AG04449 (cell line): ENCODE measurements around the gene ZNF597.

Experiments used
- CTCF ChIA-PET: fragments of 350-600 bp; formaldehyde crosslinking; extraction: SDS; loops from one replicate; lab custom pipeline; 2021; ENCODE audit warnings: antibody characterized with exemption; lab: Yijun Ruan, JAX
- POLR2A ChIA-PET: fragments of 400-600, 350-600 bp; formaldehyde crosslinking; extraction: SDS; loops from one replicate; lab custom pipeline; 2020; ENCODE audit warnings: antibody characterized with exemption, inconsistent platforms; lab: Yijun Ruan, JAX
- DNase-seq: peaks from one replicate; pipeline ENCODE4 v3.0.0-alpha.2; 2010; ENCODE audit warnings: low read depth, low spot score
- H3K4me3 ChIP-seq: 2 replicates; pipeline ENCODE4 v1.5.1; 2011; ENCODE audit warnings: low read depth, mild to moderate bottlenecking, control low read depth, low read length
- TF ChIP-seq, protein P1 (sequence below): IDR thresholded peaks from one replicate; pipeline ENCODE4 v1.5.1; 2011; ENCODE audit warnings: mild to moderate bottlenecking, moderate library complexity, low read length, control low read depth, inconsistent platforms; ENCODE audit not compliant: insufficient read depth; ENCODE audit errors: missing control alignments

ZNF597 gene

DNA sequence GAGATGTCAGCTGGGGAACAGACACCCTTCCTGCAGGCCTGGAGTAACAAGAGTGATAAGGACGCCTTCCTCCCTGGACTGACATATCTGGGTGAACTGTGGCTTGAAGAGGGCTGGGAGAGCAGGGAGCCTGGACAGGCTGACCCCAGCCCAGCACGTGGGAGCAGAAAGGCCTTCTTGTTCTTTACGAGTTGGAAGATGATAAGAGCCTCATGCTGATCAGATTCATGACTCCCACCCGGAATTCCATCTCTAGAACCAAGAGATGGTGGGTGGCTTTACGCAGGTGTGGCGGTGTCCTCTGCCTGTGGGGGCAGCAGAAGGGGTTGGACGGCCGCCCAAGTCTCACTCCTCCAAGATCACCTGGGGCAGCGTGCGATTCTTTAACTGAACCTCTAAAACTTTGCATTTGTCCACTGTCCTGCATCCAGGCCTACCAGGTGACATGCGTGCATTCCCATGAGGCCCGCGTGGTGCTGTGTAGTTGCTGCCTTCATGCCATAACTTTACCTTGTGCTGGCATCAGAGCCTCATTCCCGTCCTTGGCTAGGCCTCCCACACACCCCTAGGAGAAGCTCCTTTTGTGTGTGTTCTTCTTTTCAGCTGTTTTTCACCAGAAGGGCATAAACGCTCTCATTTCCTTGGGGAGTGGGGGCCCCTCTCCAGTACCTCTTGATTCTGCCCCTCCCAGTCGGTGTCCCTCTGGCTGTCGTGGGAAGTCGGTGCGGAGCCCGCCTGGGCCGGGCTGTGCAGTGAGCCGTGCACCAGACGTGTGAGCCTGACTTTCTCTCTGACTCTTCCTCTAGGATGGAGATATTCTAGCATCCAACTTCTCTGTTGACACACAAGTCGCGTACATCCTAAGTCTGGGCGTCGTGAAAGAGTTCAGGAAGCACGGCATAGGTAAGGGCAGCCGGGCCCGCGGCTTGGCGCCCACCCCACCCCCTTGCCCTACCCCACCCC is 38.7 kb upstream of the ZNF597 start:
- ChIA-PET POLR2A (no interaction called here), CTCF (no interaction called here)
- TF ChIP-seq, protein P1, sequence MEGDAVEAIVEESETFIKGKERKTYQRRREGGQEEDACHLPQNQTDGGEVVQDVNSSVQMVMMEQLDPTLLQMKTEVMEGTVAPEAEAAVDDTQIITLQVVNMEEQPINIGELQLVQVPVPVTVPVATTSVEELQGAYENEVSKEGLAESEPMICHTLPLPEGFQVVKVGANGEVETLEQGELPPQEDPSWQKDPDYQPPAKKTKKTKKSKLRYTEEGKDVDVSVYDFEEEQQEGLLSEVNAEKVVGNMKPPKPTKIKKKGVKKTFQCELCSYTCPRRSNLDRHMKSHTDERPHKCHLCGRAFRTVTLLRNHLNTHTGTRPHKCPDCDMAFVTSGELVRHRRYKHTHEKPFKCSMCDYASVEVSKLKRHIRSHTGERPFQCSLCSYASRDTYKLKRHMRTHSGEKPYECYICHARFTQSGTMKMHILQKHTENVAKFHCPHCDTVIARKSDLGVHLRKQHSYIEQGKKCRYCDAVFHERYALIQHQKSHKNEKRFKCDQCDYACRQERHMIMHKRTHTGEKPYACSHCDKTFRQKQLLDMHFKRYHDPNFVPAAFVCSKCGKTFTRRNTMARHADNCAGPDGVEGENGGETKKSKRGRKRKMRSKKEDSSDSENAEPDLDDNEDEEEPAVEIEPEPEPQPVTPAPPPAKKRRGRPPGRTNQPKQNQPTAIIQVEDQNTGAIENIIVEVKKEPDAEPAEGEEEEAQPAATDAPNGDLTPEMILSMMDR: no peak
- H3K4me3 ChIP-seq: no peak overlapping the region
- no peak for DNase-seq

DNA sequence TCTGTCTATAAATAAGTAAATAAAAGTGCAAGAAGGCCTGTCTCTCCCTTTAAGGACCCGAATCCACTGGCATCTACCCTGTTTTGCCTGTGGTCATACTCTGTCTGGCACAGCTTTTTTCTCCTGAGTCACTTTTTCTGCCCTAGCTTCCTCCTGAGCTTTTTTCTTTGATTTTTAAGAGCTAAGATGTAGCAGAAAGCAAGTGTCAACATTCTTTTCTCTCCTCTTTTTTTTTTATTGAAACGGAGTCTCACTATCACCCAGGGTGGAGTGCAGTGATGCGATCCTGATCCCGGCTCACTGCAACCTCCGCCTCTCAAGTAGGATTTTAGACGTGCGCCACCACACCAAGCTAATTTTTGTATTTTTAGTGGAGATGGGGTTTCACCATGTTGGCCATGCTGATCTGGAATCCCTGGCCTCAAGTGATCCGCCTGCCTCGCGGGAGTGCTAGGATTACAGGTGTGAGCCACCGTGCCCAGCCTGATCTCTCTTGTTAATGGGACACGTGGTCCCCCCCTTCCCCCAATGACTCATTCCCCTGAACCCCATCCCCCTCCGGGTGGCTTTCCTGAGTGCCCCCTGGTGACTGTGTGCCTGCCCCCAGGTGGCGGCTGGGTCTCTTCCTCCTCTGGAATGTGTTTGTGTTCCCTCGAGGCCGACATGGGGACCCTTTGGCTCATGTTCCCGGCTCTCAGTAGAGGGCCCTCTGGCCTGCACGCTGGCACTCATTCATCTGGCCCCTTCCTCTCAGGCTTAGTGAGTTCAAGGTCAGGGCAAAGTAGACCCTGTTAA is 37.8 kb upstream of the ZNF597 start:
- POLR2A ChIA-PET: interaction anchor here (0.6 kb wide), 1 partner anchor 31 kb away, joined by 4 read pairs; no protein-coding TSS in a partner anchor
- CTCF ChIA-PET: interaction anchor here (1.1 kb wide), 1 partner anchor 9 kb away, joined by 3 read pairs; no protein-coding TSS in a partner anchor

DNA sequence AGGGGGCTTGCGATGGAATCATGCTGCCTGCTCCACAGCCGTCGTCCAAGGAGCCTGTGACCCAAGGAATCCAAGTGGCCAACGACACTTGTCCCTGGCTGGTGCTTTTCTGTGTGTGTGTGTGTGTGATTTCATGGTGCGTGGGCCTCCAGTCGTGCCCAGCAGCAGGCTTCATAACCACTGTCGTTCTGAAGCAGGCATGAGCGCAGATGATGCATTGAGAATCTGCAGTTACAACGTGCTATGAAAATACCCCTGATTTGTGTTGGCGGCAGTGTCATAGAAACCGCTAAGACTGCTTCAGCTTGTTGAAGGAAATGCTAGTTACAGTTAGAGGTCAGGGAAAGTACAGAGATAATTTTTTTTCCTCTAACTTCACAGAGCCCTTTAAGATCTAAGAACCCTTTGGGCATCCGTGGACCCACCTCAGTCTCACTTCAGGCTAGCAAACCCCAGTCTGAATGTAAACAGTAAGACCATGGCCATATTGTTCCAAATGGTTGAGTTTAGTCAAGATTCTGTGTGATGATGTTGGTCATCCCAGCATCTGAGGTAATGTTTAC is 36.4 kb upstream of the ZNF597 start:
- no peak for DNase-seq
- ChIA-PET POLR2A (no interaction called here), CTCF (no interaction called here)

More for the DNA sequence above, 37.8 kb upstream of the ZNF597 start:
- TF ChIP-seq, protein P1: no peak
- H3K4me3 ChIP-seq: no peak overlapping the region
- no peak for DNase-seq

DNA sequence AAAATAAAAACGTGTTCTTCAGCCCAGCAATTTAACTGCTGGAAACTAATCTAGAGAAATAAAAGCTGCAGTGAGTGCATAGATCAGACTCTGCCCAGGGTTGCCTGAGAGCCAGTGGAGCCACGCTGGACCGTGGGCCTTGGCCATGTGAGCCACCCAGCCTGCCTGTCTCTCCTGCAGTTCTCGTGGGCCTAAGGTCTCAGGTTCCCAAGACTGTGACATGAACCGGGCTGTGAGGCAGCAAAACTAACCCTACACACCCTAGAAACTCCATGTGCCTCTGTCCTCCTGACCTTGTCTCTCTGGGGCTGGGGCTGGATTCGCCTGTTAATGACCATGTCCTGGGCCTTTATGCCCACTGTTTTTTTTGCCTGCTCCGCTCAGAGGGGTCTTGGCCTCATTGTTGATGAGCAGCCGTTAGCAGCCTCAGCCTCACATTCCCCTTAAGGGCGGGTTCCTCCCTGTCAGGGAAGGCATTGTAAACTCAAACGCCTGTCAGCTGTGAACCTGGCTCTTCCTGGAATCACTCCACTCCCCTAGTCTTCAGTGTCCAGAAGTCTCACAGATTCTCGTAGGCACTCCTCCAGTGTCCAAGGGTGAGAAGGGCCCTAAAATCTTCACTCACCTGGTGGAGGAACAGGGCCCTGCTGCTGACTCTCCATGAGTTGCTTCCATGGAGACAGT is 35.1 kb upstream of the ZNF597 start:
- ChIA-PET POLR2A (no interaction called here), CTCF (no interaction called here)
- H3K4me3 ChIP-seq: no peak overlapping the region
- TF ChIP-seq, protein P1: no peak
- DNase-seq: no peak

More for the DNA sequence above, 36.4 kb upstream of the ZNF597 start:
- TF ChIP-seq, protein P1: no peak
- H3K4me3 ChIP-seq: no peak overlapping the region

DNA sequence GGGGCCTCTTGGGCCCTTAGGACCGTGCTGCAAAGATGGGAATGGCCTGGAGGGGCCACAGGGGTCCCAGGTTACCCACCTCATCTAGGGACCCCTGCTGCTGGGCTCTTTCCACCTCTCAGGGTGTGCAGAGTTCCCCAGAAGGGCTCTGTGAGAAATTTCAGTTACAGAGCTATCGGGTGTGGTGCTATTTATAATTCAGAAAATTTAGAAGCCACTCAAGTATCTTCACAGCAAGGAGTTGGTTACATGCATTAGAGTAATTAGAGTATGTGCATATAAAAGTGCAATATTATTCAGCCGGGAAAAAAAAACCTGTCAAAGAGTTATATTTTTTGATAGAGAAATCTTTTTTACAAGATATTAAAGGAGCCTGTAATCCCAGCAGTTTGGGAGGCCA is 33.1 kb upstream of the ZNF597 start:
- H3K4me3 ChIP-seq: no peak overlapping the region
- DNase-seq: no peak
- ChIA-PET CTCF (no interaction called here), POLR2A (interaction anchor here (0.7 kb wide), 1 partner anchor 8 kb away, joined by 3 read pairs; no protein-coding TSS in a partner anchor)
- TF ChIP-seq, protein P1: no peak
